GM12801 (cell line): ENCODE results near the gene PGP.

Source experiments
- CTCF ChIP-seq: IDR thresholded peaks from one replicate; pipeline ENCODE4 v1.5.1; 2011; ENCODE audit warnings: control low read depth; ENCODE audit not compliant: insufficient read length; ENCODE audit errors: extremely low read depth

PGP gene

GRCh38 chr16:2250652-2251295 lies 36.1 kb upstream of the PGP start:
- TF ChIP-seq CTCF: no peak

- no peak for TF ChIP-seq CTCF
These were observed 31.8 kb upstream of the PGP start for GRCh38 chr16:2246301-2246885.

GRCh38 chr16:2244926-2245795 lies 30.5 kb upstream of the PGP start:
- no peak for TF ChIP-seq CTCF

GRCh38 chr16:2244301-2244700 lies 29.7 kb upstream of the PGP start:
- no peak for TF ChIP-seq CTCF

GRCh38 chr16:2243781-2244180 lies 29.1 kb upstream of the PGP start:
- TF ChIP-seq CTCF: no peak

GRCh38 chr16:2243031-2243528 lies 28.4 kb upstream of the PGP start:
- TF ChIP-seq CTCF: no peak

GRCh38 chr16:2242598-2242997 lies 28.0 kb upstream of the PGP start:
- TF ChIP-seq CTCF: no peak
